BLaER1 treated with 17β-estradiol and CSF1 and Interleukin-3, amounts not matched to agents 10 nM and 100 nM (cell line): ENCODE results near the gene TRIM31.
"Not testable (repeated sequence)": the region's sequence is repeated elsewhere in the genome, so short reads cannot be mapped to it uniquely, and the experiment has no call there.

Experiments
- H3K27ac ChIP-seq, 11 experiments: shearing (Covaris generic); formaldehyde crosslinking; 2 replicates each; pipeline ENCODE4 v1.8.1; 2022
- H3K27me3 ChIP-seq, 11 experiments: shearing (Covaris generic); formaldehyde crosslinking; 2 replicates each; pipeline ENCODE4 v1.8.1; 2022
- H3K36me3 ChIP-seq, 11 experiments: shearing (Covaris generic); formaldehyde crosslinking; 2 replicates each; pipeline ENCODE4 v1.8.1; 2022
- H3K4me1 ChIP-seq, 10 experiments: shearing (Covaris generic); formaldehyde crosslinking; 2 replicates each; pipeline ENCODE4 v1.8.1; 2022
- H3K4me2 ChIP-seq, 11 experiments: shearing (Covaris generic); formaldehyde crosslinking; 2 replicates each; pipeline ENCODE4 v1.8.1; 2022
- H3K4me3 ChIP-seq, 10 experiments: shearing (Covaris generic); formaldehyde crosslinking; 2 replicates each; pipeline ENCODE4 v1.8.1; 2022
- H3K9ac ChIP-seq, 11 experiments: shearing (Covaris generic); formaldehyde crosslinking; 2 replicates each; pipeline ENCODE4 v1.8.1; 2022
- H3K9me3 ChIP-seq, 11 experiments: shearing (Covaris generic); formaldehyde crosslinking; replicated peaks in 1 of 11; 2 replicates each; pipeline ENCODE4 v1.8.1; 2022
- H4K20me1 ChIP-seq, 11 experiments: shearing (Covaris generic); formaldehyde crosslinking; 2 replicates each; pipeline ENCODE4 v1.8.1; 2022
- Cebpa-rat ChIP-seq, 11 experiments: shearing (Covaris generic); IDR thresholded peaks; 2 replicates each; pipeline ENCODE4 v1.8.1; 2022

TRIM31 gene

GRCh38 chr6:30127238-30128093 is 14.6 kb upstream of the TRIM31 start:
- no peaks in the 10 kb centered on the region for H3K9me3 ChIP-seq
- H3K4me3 ChIP-seq: peak overlapping the region; percentile 19 to 64 (median 45); a peak in 19 of 20 replicates
- peaks cover 21 to 43% (median 37%) of the 10 kb centered on the region in 11 experiments for H3K27me3 ChIP-seq
- 0 out of 22 replicates have a peak, but pooled peaks cover 0 to 5% (median 0%) of the 10 kb centered on the region in 11 experiments for H4K20me1 ChIP-seq
- no peak overlapping the region for H3K27ac ChIP-seq
- H3K36me3 ChIP-seq: no peaks in the 10 kb centered on the region
- no peak for TF ChIP-seq Cebpa-rat (IDR thresholded peaks at IDR 0.05)
- H3K4me1 ChIP-seq: peaks cover 10 to 50% (median 30%) of the 10 kb centered on the region in 10 experiments; a peak in 18 of 20 replicates
- H3K9ac ChIP-seq: peak overlapping the region in 10 of 11 experiments; percentile 2 to 50 (median 23); a peak in 11 of 22 replicates
- peak overlapping the region; percentile 76 to 95 (median 87) for H3K4me2 ChIP-seq

DNA sequence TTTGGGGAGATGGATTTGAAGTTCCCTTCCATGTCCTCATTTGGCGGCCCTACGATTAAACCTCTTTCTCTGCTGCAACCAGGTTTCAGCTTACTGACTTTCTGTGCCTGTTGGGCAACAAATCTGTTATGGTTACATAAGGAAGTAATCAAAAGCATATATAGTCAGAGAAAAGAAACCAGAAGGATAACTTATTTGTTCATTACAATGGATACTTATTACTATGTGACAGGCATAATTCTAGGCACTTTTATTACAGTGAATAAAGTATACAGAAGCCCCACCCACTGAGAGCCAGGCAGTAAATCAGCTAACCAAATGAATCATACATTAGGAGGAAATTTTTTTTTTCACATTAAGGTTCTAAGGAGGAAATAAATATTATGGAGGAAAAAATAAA is 9.6 kb upstream of the TRIM31 start:
- TF ChIP-seq Cebpa-rat (IDR thresholded peaks at IDR 0.05): no peak
- Histone ChIP-seq H3K4me2 (no peak overlapping the region), H3K9me3 (no peaks in the 10 kb centered on the region), H3K9ac (no peak overlapping the region), H3K27me3 (peaks cover 5 to 16% (median 10%) of the 10 kb centered on the region in 11 experiments), H3K36me3 (no peaks in the 10 kb centered on the region), H4K20me1 (0 out of 22 replicates have a peak, but pooled peaks cover 0 to 5% (median 0%) of the 10 kb centered on the region in 11 experiments), H3K4me3 (no peak overlapping the region), H3K4me1 (peaks cover under 1 to 33% (median 11%) of the 10 kb centered on the region in 10 experiments; a peak in 16 of 20 replicates), H3K27ac (no peak overlapping the region)

DNA sequence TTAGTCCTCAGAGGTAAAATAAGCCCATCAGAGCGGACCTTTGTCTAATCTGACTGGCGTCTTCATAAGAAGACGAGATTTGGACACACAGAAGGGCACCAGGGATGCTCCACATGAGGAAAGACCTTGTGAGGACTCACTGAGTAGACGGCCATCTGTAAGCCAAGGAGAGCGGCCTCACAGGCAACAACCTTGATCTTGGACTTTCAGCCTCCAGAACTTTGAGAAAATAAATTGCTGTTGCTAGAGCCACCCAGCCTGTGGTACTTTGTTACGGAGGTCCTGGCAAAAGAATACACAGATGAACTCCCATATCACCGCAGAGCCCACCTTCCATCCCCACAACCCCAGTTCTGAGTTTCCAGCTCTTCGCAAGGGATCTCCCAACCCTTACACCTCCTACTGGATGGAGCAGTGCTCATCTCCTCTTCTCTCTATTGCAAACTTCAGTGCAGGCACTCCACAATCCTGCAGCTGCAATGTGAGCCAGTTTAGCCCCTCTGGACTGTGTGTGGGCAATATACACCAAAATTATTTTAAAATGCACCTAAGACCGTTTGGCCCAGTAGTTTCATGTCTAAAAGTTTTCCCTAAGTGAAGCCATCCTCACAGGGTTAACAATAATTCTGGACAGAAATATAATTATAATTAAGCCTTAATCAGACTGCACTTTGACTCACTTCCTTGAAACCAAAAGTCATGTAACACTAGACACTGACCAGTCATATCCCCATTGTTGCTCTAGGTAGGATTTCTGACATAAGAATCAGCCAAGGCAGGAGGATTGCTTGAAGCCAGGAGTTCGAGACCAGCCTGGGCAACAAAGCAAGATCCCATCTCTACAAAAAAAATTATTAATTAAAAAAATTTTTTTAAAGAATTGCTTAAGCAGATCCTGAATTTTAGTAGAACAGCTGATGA is 8.8 kb upstream of the TRIM31 start:
- H3K4me3 ChIP-seq: no peak overlapping the region
- TF ChIP-seq Cebpa-rat (IDR thresholded peaks at IDR 0.05): no peak
- H4K20me1 ChIP-seq: no peaks in the 10 kb centered on the region
- no peaks in the 10 kb centered on the region for H3K36me3 ChIP-seq
- no peak overlapping the region for H3K27ac ChIP-seq
- H3K9ac ChIP-seq: no peak overlapping the region
- peaks cover 0 to 33% (median 7%) of the 10 kb centered on the region in 10 experiments; a peak in 14 of 20 replicates for H3K4me1 ChIP-seq
- peaks cover 0 to 8% (median 2%) of the 10 kb centered on the region in 11 experiments; a peak in 9 of 22 replicates for H3K27me3 ChIP-seq
- no peak overlapping the region for H3K4me2 ChIP-seq
- H3K9me3 ChIP-seq: no peaks in the 10 kb centered on the region

- not testable (repeated sequence) for H3K36me3 ChIP-seq, H3K27ac ChIP-seq, H3K9ac ChIP-seq, H3K4me3 ChIP-seq, H3K9me3 ChIP-seq, H4K20me1 ChIP-seq, H3K27me3 ChIP-seq
- Histone ChIP-seq H3K4me1 (peaks cover 0 to 33% (median 7%) of the 10 kb centered on the region in 10 experiments; a peak in 14 of 20 replicates), H3K4me2 (peak overlapping the region in 3 of 11 experiments; percentile 14 to 29 (median 26); a peak in 5 of 22 replicates)
Measured at GRCh38 chr6:30118691-30119090, 5.8 kb upstream of the TRIM31 start.

DNA sequence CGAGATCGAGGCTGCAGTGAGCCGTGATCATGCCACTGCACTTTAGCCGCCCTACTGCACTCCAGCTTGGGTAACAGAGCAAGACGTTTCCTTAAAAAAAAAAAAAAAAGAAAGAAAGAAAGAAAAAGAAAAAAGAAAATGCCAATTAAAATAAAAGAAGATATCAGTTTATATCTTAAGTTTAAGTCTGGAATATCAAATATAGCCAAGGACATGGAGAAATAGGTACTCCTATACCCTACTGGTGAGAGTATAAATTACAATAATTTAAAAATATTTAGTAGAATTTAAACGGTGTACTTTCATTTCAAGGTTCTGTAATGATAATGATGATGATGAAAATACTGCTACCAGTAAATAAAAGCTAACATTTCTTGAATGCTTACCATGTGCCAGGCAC is 3.8 kb upstream of the TRIM31 start:
- Histone ChIP-seq H3K9ac (no peak overlapping the region), H3K9me3 (no peaks in the 10 kb centered on the region), H3K27me3 (peaks cover 0 to 10% (median 4%) of the 10 kb centered on the region in 11 experiments; a peak in 13 of 22 replicates), H3K27ac (no peak overlapping the region), H3K36me3 (no peaks in the 10 kb centered on the region), H3K4me1 (peaks cover 0 to 33% (median 7%) of the 10 kb centered on the region in 10 experiments; a peak in 13 of 20 replicates), H3K4me3 (no peak overlapping the region), H4K20me1 (no peaks in the 10 kb centered on the region), H3K4me2 (peak overlapping the region in 2 of 11 experiments; percentile 38 to 72; a peak in 2 of 22 replicates)
- TF ChIP-seq Cebpa-rat (IDR thresholded peaks at IDR 0.05): no peak

GRCh38 chr6:30113841-30114240 is 951 bp upstream of the TRIM31 start:
- 0 out of 22 replicates have a peak overlapping the region, but pooled peaks of 1 of the 11 experiments have one; percentile 5 for H3K4me2 ChIP-seq
- no peak overlapping the region for H3K27ac ChIP-seq
- no peak for TF ChIP-seq Cebpa-rat (IDR thresholded peaks at IDR 0.05)
- H4K20me1 ChIP-seq: no peaks in the 10 kb centered on the region
- no peak overlapping the region for H3K9ac ChIP-seq
- peaks cover 0 to 39% (median 19%) of the 10 kb centered on the region in 10 experiments; a peak in 15 of 20 replicates for H3K4me1 ChIP-seq
- H3K36me3 ChIP-seq: no peaks in the 10 kb centered on the region
- no peak overlapping the region for H3K4me3 ChIP-seq
- peaks cover 3 to 21% (median 15%) of the 10 kb centered on the region in 11 experiments; a peak in 19 of 22 replicates for H3K27me3 ChIP-seq
- H3K9me3 ChIP-seq: no peaks in the 10 kb centered on the region

DNA sequence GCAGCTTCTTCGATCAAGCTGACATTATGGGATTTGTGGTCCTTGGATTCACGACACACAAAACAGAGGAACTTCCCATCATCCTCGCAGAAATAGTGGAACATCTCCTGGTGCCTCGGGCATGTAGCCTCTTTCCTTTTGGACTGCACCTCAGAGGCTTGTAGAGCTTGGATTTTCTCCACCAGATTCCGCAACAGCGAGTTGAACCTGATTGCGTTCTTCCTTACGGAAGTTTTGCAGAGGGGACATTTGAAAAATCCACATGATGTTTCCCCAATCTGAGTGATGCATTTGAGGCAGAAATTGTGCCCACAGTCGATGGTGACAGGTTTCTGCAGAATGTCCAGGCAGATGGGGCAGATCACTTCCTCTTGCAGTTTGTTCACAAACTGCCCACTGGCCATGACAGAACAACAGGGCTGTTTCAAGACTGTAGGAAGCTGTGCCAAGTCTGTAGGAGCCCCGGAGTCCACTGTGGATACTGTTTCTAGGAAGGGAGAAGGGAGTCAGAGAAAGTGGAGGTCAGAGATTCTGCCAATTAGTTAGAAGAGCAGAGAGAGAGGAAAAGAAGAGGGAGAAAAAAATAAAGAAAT is 392 bp downstream of the TRIM31 start:
- Histone ChIP-seq H3K27me3 (peaks cover 3 to 21% (median 15%) of the 10 kb centered on the region in 11 experiments; a peak in 19 of 22 replicates), H3K27ac (no peak overlapping the region), H3K9ac (no peak overlapping the region)

DNA sequence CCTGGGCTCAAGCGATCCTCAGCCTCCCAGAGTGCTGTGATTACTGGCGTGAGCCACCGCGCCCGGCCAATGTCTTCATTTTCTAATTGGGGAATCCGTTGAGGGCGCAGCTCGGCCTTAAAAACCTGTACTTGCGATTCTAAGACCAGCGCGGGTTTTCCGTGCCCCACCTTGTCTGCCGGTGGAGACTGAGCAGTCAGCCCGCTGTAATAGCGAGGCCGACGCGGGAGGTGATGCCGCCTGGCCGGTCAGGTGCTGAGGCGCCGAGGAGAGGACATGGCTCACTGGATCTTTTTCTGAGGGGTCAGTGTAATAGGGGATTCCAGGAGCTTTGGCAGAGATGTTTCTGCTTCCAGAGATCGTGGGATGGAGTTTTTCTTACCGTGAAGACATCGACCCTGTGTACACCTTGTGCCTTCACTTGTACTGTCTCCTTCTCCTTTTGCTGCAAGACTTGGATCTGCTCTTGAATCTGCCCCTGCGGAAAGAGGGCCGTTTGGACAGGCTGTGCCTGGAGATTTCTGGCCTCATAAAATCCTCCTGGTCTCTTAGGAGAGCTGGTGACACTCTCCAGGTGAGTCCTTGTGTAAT is 1.5 kb downstream of the TRIM31 start:
- Histone ChIP-seq H3K4me3 (no peak overlapping the region), H3K9me3 (no peaks in the 10 kb centered on the region), H3K9ac (no peak overlapping the region), H3K4me1 (peaks cover 0 to 26% (median 18%) of the 10 kb centered on the region in 10 experiments; a peak in 16 of 20 replicates), H3K27ac (no peak overlapping the region), H3K4me2 (peak overlapping the region in 7 of 11 experiments; percentile 51 to 73 (median 57); a peak in 9 of 22 replicates), H3K27me3 (peaks cover 3 to 21% (median 15%) of the 10 kb centered on the region in 11 experiments; a peak in 19 of 22 replicates), H4K20me1 (no peaks in the 10 kb centered on the region), H3K36me3 (no peaks in the 10 kb centered on the region)
- TF ChIP-seq Cebpa-rat (IDR thresholded peaks at IDR 0.05): no peak

More for the DNA sequence above, 392 bp downstream of the TRIM31 start:
- Histone ChIP-seq H3K4me2 (no peak overlapping the region), H3K4me1 (peaks cover 0 to 38% (median 19%) of the 10 kb centered on the region in 10 experiments; a peak in 16 of 20 replicates), H3K36me3 (no peaks in the 10 kb centered on the region), H4K20me1 (no peaks in the 10 kb centered on the region), H3K4me3 (no peak overlapping the region), H3K9me3 (no peaks in the 10 kb centered on the region)
- no peak for TF ChIP-seq Cebpa-rat (IDR thresholded peaks at IDR 0.05)
